T-helper 1 cell treated with Interleukin-12 subunit alpha and Interleukin-12 subunit beta and Interleukin-4 antibody, amounts not matched to agents 30 μg/mL and 1 μg/mL, for 36 hours (primary cell): ENCODE data around the gene LAMTOR5.
"Not testable (repeated sequence)": the region's sequence is repeated elsewhere in the genome, so short reads cannot be mapped to it uniquely, and the experiment has no call there.

ENCODE experiments used
- H3K27ac Mint-ChIP-seq: one replicate; pipeline ENCODE4 v1.8.0; 2021; ENCODE audit warnings: mild to moderate bottlenecking, mixed read lengths
- H3K27me3 Mint-ChIP-seq: one replicate; pipeline ENCODE4 v1.8.0; 2021; ENCODE audit warnings: low read depth, mixed read lengths
- H3K36me3 Mint-ChIP-seq: one replicate; pipeline ENCODE4 v1.8.0; 2021; ENCODE audit warnings: low read depth, mixed read lengths
- H3K4me1 Mint-ChIP-seq: one replicate; pipeline ENCODE4 v1.8.0; 2021; ENCODE audit warnings: low read depth, mixed read lengths
- H3K4me3 Mint-ChIP-seq: one replicate; pipeline ENCODE4 v1.8.0; 2021; ENCODE audit warnings: mild to moderate bottlenecking, moderate library complexity, mixed read lengths
- H3K9me3 Mint-ChIP-seq: one replicate; pipeline ENCODE4 v1.8.0; 2021; ENCODE audit warnings: mixed read lengths

Gene LAMTOR5

DNA sequence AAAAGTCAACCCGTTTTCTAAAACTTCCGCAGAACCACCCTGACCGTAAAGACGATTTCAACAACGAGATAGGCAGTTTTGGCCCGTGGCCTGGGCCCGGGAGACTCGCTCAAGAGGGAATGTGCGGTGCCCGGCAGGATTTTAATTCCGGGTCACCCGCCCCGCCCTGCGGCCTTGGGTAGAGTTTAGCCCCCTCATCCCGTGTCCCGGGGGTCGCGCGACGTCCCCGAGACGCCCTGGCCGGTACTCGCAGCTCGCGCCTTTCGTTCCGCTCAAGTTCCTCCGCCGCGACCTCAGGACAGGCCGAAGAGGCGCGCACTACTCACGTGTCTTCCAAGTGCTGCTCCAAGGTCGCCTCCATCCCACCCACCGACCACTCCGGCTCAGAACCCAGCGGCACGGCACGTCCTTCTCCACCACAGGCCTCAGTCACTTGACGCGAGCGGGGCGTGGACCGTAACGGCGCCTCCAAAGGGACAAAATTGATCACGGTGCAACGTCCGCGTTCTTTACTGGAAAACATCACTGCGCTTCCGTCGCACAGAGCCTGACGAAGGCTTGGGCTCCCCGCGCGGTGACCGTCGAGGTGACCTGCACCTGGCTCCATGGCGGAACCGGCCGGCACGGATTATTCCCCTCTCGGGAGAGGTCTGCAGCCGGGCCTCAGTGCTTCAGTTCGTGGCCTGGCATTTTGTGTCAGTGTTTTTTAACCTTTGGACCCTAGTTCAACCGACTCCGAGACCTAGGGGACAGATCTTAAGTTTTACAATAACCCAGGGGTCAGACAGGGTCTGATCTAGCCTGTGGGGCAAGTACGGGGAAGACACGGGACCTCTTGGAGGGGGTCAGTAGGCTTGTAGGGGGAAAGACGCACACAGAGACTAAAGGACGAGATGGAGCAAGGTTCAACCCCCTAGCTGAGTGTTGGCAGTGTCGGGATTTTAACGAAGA lies at the start of gene LAMTOR5:
Gene LAMTOR5, minus strand, starts transcription at position 435 of the 951 bp plus-strand sequence. Its CDS starts 74 bp downstream, at position 361.
- H3K9me3 Mint-ChIP-seq = no peaks in the 10 kb centered on the region
- H3K4me3 Mint-ChIP-seq = peak within 1 kb of the TSS; percentile 97
- H3K36me3 Mint-ChIP-seq = peaks cover 15% of the 10 kb centered on the region
- H3K27ac Mint-ChIP-seq = peak within 1 kb of the TSS; percentile 98
- peaks cover 11% of the 10 kb centered on the region for H3K4me1 Mint-ChIP-seq
- H3K27me3 Mint-ChIP-seq = no peaks in the 10 kb centered on the region

- Mint-ChIP-seq H3K27ac (no peak overlapping the region), H3K36me3 (no peaks in the 10 kb centered on the region), H3K9me3 (no peaks in the 10 kb centered on the region), H3K4me3 (no peak overlapping the region), H3K27me3 (peaks cover 5% of the 10 kb centered on the region), H3K4me1 (no peaks in the 10 kb centered on the region)
Measured at GRCh38 chr1:110457206-110457605, 49.7 kb upstream of the LAMTOR5 start.

DNA sequence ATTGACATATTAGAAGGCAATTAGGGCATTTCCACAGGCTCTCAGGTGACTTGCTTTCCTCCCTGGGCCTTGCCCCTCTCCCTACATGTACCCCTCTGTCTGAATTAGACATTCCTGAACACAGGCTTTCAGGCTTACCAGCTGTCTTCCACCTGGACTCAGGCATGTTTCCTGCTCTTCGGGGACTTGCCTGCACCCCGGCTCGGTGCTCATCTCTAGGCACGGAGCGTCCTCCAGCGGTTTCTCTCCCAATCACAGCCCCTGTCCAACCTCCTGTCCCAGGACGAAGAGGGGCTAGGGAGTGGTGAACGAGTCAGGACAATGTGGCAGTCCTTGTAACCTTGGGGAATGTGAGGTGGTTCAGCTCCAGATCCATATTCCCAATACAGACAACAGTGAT lies 47.7 kb upstream of the LAMTOR5 start:
- Mint-ChIP-seq H3K4me3 (no peak overlapping the region), H3K27ac (no peak overlapping the region), H3K27me3 (peaks cover 14% of the 10 kb centered on the region), H3K9me3 (no peaks in the 10 kb centered on the region), H3K36me3 (no peaks in the 10 kb centered on the region), H3K4me1 (no peaks in the 10 kb centered on the region)

- Mint-ChIP-seq H3K27me3 (peaks cover 18% of the 10 kb centered on the region), H3K27ac (no peak overlapping the region), H3K9me3 (no peaks in the 10 kb centered on the region), H3K4me1 (no peaks in the 10 kb centered on the region), H3K4me3 (no peak overlapping the region), H3K36me3 (no peaks in the 10 kb centered on the region)
Measured at GRCh38 chr1:110454328-110454727, 46.8 kb upstream of the LAMTOR5 start.

DNA sequence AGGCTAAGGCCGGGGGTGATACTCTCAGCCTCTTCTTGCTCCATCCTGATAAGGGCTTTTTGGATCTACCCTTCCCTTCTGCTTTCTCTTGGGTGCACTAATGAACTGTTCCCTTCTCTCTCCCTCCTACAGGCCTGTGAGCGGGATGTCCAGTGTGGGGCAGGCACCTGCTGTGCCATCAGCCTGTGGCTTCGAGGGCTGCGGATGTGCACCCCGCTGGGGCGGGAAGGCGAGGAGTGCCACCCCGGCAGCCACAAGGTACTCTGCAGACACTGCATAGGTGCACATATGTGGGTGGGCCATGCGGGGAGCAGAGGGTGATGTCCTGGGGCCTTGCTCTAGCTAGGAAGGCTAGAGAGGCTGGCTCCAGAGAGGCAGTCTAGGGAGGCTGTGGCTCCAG lies 46.3 kb upstream of the LAMTOR5 start:
- peaks cover 18% of the 10 kb centered on the region for H3K27me3 Mint-ChIP-seq
- no peaks in the 10 kb centered on the region for H3K36me3 Mint-ChIP-seq
- no peak overlapping the region for H3K4me3 Mint-ChIP-seq
- no peaks in the 10 kb centered on the region for H3K9me3 Mint-ChIP-seq
- H3K27ac Mint-ChIP-seq = no peak overlapping the region
- no peaks in the 10 kb centered on the region for H3K4me1 Mint-ChIP-seq

- no peak overlapping the region for H3K4me3 Mint-ChIP-seq
- H3K4me1 Mint-ChIP-seq = no peaks in the 10 kb centered on the region
- no peaks in the 10 kb centered on the region for H3K9me3 Mint-ChIP-seq
- no peaks in the 10 kb centered on the region for H3K36me3 Mint-ChIP-seq
- H3K27ac Mint-ChIP-seq = no peak overlapping the region
- H3K27me3 Mint-ChIP-seq = peaks cover 18% of the 10 kb centered on the region
Measured at GRCh38 chr1:110452330-110452729, 44.8 kb upstream of the LAMTOR5 start.

DNA sequence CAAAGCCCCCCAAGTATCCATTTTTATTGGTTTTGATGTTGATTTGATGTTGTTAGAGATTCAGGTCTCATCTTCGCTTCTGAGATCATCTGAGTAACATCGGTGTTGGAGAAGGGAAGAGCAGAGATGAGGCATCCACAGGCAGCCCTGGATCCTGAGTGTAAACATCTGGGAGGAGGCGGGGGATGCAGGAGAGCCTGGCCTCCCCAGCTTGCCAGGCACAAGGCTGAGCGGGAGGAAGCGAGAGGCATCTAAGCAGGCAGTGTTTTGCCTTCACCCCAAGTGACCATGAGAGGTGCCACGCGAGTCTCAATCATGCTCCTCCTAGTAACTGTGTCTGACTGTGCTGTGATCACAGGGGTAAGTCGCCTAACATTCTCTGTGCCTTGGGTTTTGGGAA lies 43.4 kb upstream of the LAMTOR5 start, which contains the start of gene PROK1:
Gene PROK1, plus strand, starts transcription at position 221 of the 400 bp plus-strand sequence. Its CDS starts 68 bp downstream, at position 289.
- Mint-ChIP-seq H3K36me3 (no peaks in the 10 kb centered on the region), H3K4me1 (no peaks in the 10 kb centered on the region), H3K27me3 (peaks cover 18% of the 10 kb centered on the region)

GRCh38 chr1:110449661-110450651 lies 42.5 kb upstream of the LAMTOR5 start:
- Mint-ChIP-seq H3K36me3 (no peaks in the 10 kb centered on the region), H3K27me3 (peaks cover 18% of the 10 kb centered on the region), H3K4me1 (no peaks in the 10 kb centered on the region), H3K9me3 (no peaks in the 10 kb centered on the region), H3K27ac (no peak overlapping the region), H3K4me3 (no peak overlapping the region)

More for the DNA sequence above, 43.4 kb upstream of the LAMTOR5 start, which contains the start of gene PROK1:
- Mint-ChIP-seq H3K4me3 (no peak within 1 kb of the TSS), H3K9me3 (no peaks in the 10 kb centered on the region), H3K27ac (no peak within 1 kb of the TSS)

- Mint-ChIP-seq H3K36me3 (no peaks in the 10 kb centered on the region), H3K27me3 (peaks cover 14% of the 10 kb centered on the region), H3K9me3 (no peaks in the 10 kb centered on the region), H3K27ac (no peak overlapping the region), H3K4me1 (no peaks in the 10 kb centered on the region), H3K4me3 (no peak overlapping the region)
Measured at GRCh38 chr1:110444561-110444960, 37.1 kb upstream of the LAMTOR5 start.

- Mint-ChIP-seq H3K36me3 (no peaks in the 10 kb centered on the region), H3K27me3 (peaks cover 14% of the 10 kb centered on the region), H3K9me3 (no peaks in the 10 kb centered on the region)
Measured at GRCh38 chr1:110443451-110443850, 36.0 kb upstream of the LAMTOR5 start.

DNA sequence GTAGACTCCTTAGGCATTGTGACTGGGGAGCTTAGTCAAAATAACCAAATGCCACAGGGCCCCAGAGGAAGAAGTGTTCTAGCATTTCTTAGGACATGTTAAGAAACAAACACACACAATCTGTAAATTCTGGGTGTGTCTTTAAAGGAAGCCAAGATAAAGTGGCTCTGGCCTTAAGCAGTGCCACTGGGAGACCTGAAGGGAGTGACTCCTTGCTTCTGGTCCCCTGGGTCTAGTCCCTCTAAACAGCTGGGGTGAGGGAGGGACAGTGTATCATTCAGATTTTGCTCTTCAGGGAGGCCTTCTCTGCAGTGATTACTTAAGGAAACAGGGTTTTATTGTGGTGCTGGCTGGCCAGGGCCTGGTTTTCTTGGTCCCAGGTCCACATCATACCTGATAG lies 34.4 kb upstream of the LAMTOR5 start:
- H3K9me3 Mint-ChIP-seq = no peaks in the 10 kb centered on the region
- H3K27ac Mint-ChIP-seq = no peak overlapping the region
- no peaks in the 10 kb centered on the region for H3K36me3 Mint-ChIP-seq
- no peaks in the 10 kb centered on the region for H3K4me1 Mint-ChIP-seq
- peaks cover 14% of the 10 kb centered on the region for H3K27me3 Mint-ChIP-seq
- H3K4me3 Mint-ChIP-seq = no peak overlapping the region

More at GRCh38 chr1:110443451-110443850, 36.0 kb upstream of the LAMTOR5 start:
- H3K4me1 Mint-ChIP-seq = no peaks in the 10 kb centered on the region
- no peak overlapping the region for H3K4me3 Mint-ChIP-seq
- H3K27ac Mint-ChIP-seq = no peak overlapping the region

GRCh38 chr1:110440877-110441276 lies 33.4 kb upstream of the LAMTOR5 start:
- Mint-ChIP-seq H3K9me3 (no peaks in the 10 kb centered on the region), H3K27me3 (peaks cover 14% of the 10 kb centered on the region), H3K4me3 (no peak overlapping the region), H3K4me1 (no peaks in the 10 kb centered on the region), H3K36me3 (no peaks in the 10 kb centered on the region), H3K27ac (no peak overlapping the region)

GRCh38 chr1:110439873-110440272 lies 32.4 kb upstream of the LAMTOR5 start:
- H3K36me3 Mint-ChIP-seq, H3K4me1 Mint-ChIP-seq, H3K27ac Mint-ChIP-seq, H3K4me3 Mint-ChIP-seq, H3K9me3 Mint-ChIP-seq: not testable (repeated sequence)
- peaks cover 14% of the 10 kb centered on the region for H3K27me3 Mint-ChIP-seq

GRCh38 chr1:110438893-110439292 lies 31.4 kb upstream of the LAMTOR5 start:
- H3K4me1 Mint-ChIP-seq = no peaks in the 10 kb centered on the region
- peaks cover 7% of the 10 kb centered on the region for H3K27me3 Mint-ChIP-seq
- no peaks in the 10 kb centered on the region for H3K9me3 Mint-ChIP-seq
- no peak overlapping the region for H3K4me3 Mint-ChIP-seq
- H3K36me3 Mint-ChIP-seq = no peaks in the 10 kb centered on the region
- no peak overlapping the region for H3K27ac Mint-ChIP-seq
